Vagina (tissue), 2 donors: ENCODE results near the gene RAD23B. TPM values are rescaled to one million over a fixed set of nuclear protein-coding genes. Genes with fewer than 3 reads are reported as not detected.

Experiments used
- DNase-seq, 2 donors: peaks; one replicate each; pipeline ENCODE4 v3.0.0-alpha.2; 2017; ENCODE audit errors: extremely low spot score in 2 of 2
- H3K27ac ChIP-seq: fragments of 200-600 bp; sonication (generic); one replicate; pipeline ENCODE4 v1.5.1; 2019
- H3K27me3 ChIP-seq: fragments of 200-600 bp; sonication (generic); one replicate; pipeline ENCODE4 v1.5.1; 2019
- H3K36me3 ChIP-seq, 2 donors: fragments of 200-600 bp; sonication (generic); one replicate each; pipeline ENCODE4 v1.5.1; 2017 to 2019
- H3K4me1 ChIP-seq: fragments of 200-600 bp; sonication (generic); one replicate; pipeline ENCODE4 v1.5.1; 2019
- H3K4me3 ChIP-seq, 2 donors: fragments of 200-600 bp; sonication (generic); 1 replicate in 1 of 2; 2 replicates in 1 of 2; pipeline ENCODE4 v1.5.1; 2016 to 2019
- H3K9me3 ChIP-seq: fragments of 200-600 bp; sonication (generic); one replicate; pipeline ENCODE4 v1.5.1; 2019
- POLR2A ChIP-seq, 2 donors: fragments of 450-650 bp; IDR thresholded peaks; one replicate each; pipeline ENCODE4 v1.6.1; 2017; ENCODE audit warnings: antibody characterized with exemption in 2 of 2, mild to moderate bottlenecking in 2 of 2, moderate library complexity in 2 of 2
- POLR2AphosphoS5 ChIP-seq, 2 donors: sonication (generic); formaldehyde crosslinking; IDR thresholded peaks; one replicate each; pipeline ENCODE4 v1.9.0; 2017; ENCODE audit warnings: antibody characterized with exemption in 2 of 2, mild to moderate bottlenecking in 2 of 2, low read depth in 1 of 2; ENCODE audit not compliant: insufficient read depth in 1 of 2
- intact Hi-C: fragments of 100-400 bp; cut with DNase I; formaldehyde crosslinking; loops from one replicate; pipeline ENCODE4 v1.15.1; 2023
- total RNA-seq: library from RNA; depleted of rRNA; stranded (reverse); fragments of >200 nt; gene quantifications from one replicate; pipeline ENCODE4 v1.2.3, GENCODE V29; 2016
- TF ChIP-seq, protein P1 (sequence below), 3 experiments: fragments of 450-650 bp in 2 of 3; fragments of 200-600 bp in 1 of 3; sonication (generic) in 1 of 3; IDR thresholded peaks; one replicate each; pipeline ENCODE4 v1.5.1; 2017 to 2019; ENCODE audit warnings: antibody characterized with exemption in 3 of 3, mild to moderate bottlenecking in 2 of 3, moderate library complexity in 2 of 3

The RAD23B gene
- total RNA-seq, 1 donor from 2014 or later, result 61.1 TPM

DNA sequence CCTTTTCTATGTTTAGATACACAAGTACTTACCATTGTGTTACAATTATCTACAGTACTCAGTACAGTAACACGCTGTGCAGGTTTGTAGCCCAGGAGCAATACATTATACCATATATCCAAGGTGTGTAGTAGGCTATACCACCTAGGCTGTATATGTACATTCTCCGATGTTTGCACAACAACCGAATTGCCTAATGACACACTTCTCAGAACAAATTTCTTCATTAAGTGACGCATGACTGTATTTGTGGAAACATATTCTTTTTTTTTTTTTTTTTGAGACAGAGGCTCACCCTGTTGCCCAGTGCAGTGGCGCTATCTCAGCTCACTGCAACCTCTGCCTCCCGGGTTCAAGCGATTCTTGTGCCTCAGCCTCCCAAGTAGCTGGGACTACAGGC is 4.0 kb upstream of the RAD23B start:
- Histone ChIP-seq H3K9me3 (no peaks in the 10 kb centered on the region), H3K27ac (no peak overlapping the region), H3K36me3 (no peaks in the 10 kb centered on the region), H3K4me3 (no peak overlapping the region), H3K27me3 (no peaks in the 10 kb centered on the region), H3K4me1 (peaks cover 22% of the 10 kb centered on the region)
- intact Hi-C loops, result no loop called here
- no peak for TF ChIP-seq POLR2A (IDR thresholded peaks at IDR 0.05)
- TF ChIP-seq, protein P1, sequence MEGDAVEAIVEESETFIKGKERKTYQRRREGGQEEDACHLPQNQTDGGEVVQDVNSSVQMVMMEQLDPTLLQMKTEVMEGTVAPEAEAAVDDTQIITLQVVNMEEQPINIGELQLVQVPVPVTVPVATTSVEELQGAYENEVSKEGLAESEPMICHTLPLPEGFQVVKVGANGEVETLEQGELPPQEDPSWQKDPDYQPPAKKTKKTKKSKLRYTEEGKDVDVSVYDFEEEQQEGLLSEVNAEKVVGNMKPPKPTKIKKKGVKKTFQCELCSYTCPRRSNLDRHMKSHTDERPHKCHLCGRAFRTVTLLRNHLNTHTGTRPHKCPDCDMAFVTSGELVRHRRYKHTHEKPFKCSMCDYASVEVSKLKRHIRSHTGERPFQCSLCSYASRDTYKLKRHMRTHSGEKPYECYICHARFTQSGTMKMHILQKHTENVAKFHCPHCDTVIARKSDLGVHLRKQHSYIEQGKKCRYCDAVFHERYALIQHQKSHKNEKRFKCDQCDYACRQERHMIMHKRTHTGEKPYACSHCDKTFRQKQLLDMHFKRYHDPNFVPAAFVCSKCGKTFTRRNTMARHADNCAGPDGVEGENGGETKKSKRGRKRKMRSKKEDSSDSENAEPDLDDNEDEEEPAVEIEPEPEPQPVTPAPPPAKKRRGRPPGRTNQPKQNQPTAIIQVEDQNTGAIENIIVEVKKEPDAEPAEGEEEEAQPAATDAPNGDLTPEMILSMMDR (IDR thresholded peaks at IDR 0.05), result no peak
- TF ChIP-seq POLR2AphosphoS5 (IDR thresholded peaks at IDR 0.05; ENCODE audit: insufficient read depth in 1 of 2, low read depth in 1 of 2), result no peak
- DNase-seq, result no peak

DNA sequence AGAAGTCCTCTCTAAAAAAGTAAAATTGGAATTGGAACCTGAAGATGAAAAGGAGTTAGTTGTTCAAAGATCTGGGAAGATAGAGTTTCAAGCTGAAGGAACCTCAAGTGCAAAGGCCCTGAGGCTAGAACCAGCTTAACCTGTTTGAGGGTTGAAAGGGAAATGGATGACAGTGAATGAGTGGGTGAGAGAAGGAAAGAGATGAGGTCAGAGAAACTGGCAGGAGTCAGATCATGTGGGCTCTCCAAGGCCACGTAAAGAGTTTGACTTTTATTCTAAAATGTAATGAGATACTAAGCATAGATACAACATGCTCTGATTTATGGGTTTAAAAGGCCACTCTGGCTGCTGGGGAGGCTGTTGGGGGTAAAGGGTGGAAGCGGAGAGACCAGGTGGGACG is 2.5 kb upstream of the RAD23B start:
- intact Hi-C loops, result loop anchor here (10.0 kb wide), 1 partner anchor 416 kb away; the partner anchor contains the start of gene ZNF462
- Histone ChIP-seq H3K4me1 (peaks cover 25% of the 10 kb centered on the region), H3K27ac (no peak overlapping the region), H3K27me3 (no peaks in the 10 kb centered on the region), H3K36me3 (no peaks in the 10 kb centered on the region), H3K9me3 (no peaks in the 10 kb centered on the region), H3K4me3 (no peak overlapping the region)
- no peak for DNase-seq
- TF ChIP-seq, protein P1 (IDR thresholded peaks at IDR 0.05), result no peak
- TF ChIP-seq POLR2A (IDR thresholded peaks at IDR 0.05), result no peak
- no peak for TF ChIP-seq POLR2AphosphoS5 (IDR thresholded peaks at IDR 0.05; ENCODE audit: insufficient read depth in 1 of 2, low read depth in 1 of 2)

DNA sequence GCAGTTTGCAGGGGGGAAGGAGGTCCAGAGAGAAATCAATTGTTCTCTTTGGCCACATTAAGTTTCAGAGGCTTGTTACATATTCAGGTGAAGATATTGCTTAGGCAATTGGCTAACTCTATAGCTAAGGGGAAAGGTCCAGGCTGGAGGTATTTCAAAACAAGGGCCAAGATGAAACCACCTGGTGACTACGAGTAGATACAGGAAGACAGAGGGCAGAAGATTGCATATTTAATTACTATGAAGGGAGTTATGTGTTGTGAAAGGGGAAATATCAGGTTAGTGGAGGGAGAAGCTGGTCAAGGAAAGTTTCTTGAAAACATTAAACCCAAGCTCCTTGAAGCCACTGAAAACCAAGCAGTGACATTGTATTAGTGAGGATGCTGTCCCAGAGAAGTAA is 1.9 kb upstream of the RAD23B start:
- no peak for DNase-seq
- no peaks in the 10 kb centered on the region for H3K9me3 ChIP-seq
- intact Hi-C loops, result loop anchor here (10.0 kb wide), 1 partner anchor 416 kb away; the partner anchor contains the start of gene ZNF462
- no peak for TF ChIP-seq POLR2AphosphoS5 (IDR thresholded peaks at IDR 0.05; ENCODE audit: insufficient read depth in 1 of 2, low read depth in 1 of 2)
- TF ChIP-seq, protein P1 (IDR thresholded peaks at IDR 0.05), result no peak
- no peak for TF ChIP-seq POLR2A (IDR thresholded peaks at IDR 0.05)
- H3K27me3 ChIP-seq, result no peaks in the 10 kb centered on the region
- no peak overlapping the region for H3K27ac ChIP-seq
- peaks cover 28% of the 10 kb centered on the region for H3K4me1 ChIP-seq
- no peaks in the 10 kb centered on the region for H3K36me3 ChIP-seq
- no peak overlapping the region for H3K4me3 ChIP-seq

DNA sequence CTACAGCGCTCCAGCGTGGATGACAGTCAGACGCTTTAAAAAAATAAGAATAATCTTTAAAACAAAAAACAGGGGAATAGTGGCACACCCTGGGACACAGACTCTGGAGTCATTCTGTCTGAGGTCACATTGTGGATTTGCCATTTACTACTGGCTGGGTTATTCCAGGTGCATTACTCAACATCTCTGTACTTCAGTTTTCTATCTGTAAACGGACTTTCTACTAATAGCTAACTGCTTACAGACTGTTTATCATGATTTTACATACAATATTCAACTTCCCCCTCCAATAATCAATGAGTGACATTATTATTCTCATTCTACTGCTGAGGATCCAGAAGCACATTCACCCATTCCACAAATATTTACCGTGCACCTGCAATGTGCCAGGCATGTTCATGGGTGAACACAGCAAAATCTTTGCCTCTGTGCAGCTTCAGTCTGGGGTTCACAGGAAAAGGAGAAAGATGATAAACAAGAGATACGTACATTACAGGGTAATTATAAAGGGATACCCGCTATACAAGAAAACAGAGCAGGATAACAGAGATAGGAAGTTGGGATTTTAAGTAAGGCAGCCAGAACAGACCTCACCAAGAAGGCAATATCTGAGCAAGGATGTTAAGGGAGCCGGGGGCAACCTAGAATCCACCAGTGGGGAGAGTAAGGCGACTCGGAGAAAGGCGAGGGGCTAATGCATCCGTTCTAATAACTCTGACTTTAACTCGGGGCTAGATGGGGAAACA is 984 bp upstream of the RAD23B start:
- H3K4me1 ChIP-seq, result peaks cover 37% of the 10 kb centered on the region
- intact Hi-C loops, result loop anchor here (10.0 kb wide), 1 partner anchor 417 kb away; the partner anchor contains the start of gene ZNF462

More for the DNA sequence above, 984 bp upstream of the RAD23B start:
- Histone ChIP-seq H3K36me3 (no peaks in the 10 kb centered on the region), H3K4me3 (peak overlapping the region; percentile 61 to 90), H3K27ac (peak overlapping the region; percentile 86), H3K9me3 (no peaks in the 10 kb centered on the region), H3K27me3 (no peaks in the 10 kb centered on the region)
- TF ChIP-seq POLR2AphosphoS5 (IDR thresholded peaks at IDR 0.05; ENCODE audit: insufficient read depth in 1 of 2, low read depth in 1 of 2) (no peak), POLR2A (IDR thresholded peaks at IDR 0.05) (no peak)
- TF ChIP-seq, protein P1 (IDR thresholded peaks at IDR 0.05), result no peak
- DNase-seq, result no peak
